ENCODE data around the gene UBQLNL.

UBQLNL gene

GRCh38 chr11:5508605-5509004, 7.9 kb downstream of the UBQLNL start:
- in situ Hi-C loops (cut with MboI; ENCODE audit: low sequenced_read_pairs): no loop called here

GRCh38 chr11:5507933-5508305, 8.6 kb downstream of the UBQLNL start:
- in situ Hi-C loops (cut with MboI; ENCODE audit: low sequenced_read_pairs): no loop called here

DNA sequence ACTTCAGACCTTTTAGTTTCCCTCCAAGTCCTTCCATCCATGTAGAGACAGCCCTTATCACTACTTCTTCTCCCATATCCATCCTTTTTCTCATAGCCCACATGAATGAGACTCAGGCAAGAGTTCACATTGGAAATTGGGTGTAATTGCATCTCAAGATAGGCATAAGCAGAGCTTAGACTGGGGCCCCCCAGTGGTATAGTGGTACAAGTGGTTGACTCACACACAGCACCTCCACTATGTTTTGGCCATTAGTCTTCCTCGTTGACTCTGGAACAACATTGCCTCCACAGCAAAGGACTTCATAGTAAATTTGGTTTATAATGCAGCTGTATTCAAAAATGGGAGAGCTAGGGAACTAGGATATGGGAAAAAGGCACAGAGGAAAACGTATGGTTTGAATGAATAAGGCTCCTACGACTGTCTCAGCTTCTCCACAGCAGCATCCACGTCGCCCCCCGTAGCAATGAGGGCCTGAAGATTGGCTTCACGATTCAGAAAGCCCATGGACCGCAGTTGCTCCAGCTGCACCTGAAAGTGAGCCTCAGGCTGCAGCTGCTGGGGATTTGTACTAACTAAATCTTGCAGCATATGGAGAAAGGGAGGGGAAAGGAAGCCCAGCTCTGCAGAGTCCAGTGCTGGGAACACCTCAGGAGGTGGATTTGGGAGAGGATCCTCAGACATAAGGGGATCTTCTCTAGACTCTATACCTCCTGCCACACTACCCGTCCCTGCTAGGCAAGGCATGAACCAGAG, 9.1 kb downstream of the UBQLNL start:
- in situ Hi-C loops (cut with MboI; ENCODE audit: low sequenced_read_pairs): no loop called here

GRCh38 chr11:5505363-5506048, 11.0 kb downstream of the UBQLNL start:
- in situ Hi-C loops (cut with MboI; ENCODE audit: low sequenced_read_pairs): no loop called here

DNA sequence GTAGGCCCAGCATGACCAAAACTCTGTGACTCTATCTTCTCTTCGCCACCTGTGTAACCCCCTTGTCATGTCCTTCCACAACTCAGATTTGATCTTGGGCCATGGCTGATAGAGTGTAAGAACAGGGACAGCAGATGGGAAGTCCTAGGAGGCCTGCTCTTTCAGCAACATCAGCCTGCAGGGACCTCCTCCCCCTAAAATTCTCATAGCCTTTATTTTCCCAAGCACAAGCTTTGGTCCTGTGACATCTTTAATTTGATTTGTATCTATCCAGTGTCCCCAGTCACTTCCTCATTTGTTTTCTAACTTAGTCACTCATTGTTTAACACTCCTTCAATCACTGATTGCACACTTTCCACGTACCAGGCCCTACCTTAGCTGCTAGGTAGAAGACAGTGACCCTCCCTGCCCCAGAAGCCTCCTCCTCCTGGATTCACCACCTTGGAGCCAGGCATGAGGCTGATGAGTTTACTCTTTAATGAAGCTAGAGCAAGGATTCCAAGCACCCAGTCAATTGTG, 12.0 kb downstream of the UBQLNL start:
- in situ Hi-C loops (cut with MboI; ENCODE audit: low sequenced_read_pairs): no loop called here

DNA sequence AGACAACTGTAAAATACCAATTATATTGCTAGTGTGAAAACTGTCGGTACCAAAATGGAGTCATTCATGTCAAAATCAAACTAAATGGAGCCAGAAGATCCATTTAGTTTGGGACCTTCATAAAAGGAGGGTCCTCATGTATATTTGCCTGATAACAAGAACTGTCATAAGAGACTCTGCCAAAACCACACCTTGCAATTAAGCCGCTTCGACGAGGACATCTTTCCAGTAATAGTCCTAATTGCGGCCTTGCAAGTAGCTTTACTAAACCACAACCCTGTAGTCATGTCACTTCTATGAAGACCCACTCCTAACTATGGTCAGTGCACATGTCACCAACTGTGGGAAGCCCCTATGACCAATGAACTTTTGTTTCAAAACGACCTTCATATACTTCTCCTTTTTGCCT, 16.1 kb downstream of the UBQLNL start:
- in situ Hi-C loops (cut with MboI; ENCODE audit: low sequenced_read_pairs): no loop called here

GRCh38 chr11:5499671-5500070, 16.8 kb downstream of the UBQLNL start:
- in situ Hi-C loops (cut with MboI; ENCODE audit: low sequenced_read_pairs): no loop called here

- in situ Hi-C loops (cut with MboI; ENCODE audit: low sequenced_read_pairs): no loop called here
These were observed 26.7 kb downstream of the UBQLNL start for GRCh38 chr11:5489576-5490357.

DNA sequence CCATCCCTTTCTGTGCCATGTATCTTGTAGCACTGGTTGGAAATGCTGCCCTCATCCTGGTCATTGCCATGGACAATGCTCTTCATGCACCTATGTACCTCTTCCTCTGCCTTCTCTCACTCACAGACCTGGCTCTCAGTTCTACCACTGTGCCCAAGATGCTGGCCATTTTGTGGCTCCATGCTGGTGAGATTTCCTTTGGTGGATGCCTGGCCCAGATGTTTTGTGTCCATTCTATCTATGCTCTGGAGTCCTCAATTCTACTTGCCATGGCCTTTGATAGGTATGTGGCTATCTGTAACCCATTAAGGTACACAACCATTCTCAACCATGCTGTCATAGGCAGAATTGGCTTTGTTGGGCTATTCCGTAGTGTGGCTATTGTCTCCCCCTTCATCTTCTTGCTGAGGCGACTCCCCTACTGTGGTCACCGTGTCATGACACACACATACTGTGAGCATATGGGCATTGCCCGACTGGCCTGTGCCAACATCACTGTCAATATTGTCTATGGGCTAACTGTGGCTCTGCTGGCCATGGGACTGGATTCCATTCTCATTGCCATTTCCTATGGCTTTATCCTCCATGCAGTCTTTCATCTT, 27.6 kb downstream of the UBQLNL start:
- in situ Hi-C loops (cut with MboI; ENCODE audit: low sequenced_read_pairs): no loop called here

DNA sequence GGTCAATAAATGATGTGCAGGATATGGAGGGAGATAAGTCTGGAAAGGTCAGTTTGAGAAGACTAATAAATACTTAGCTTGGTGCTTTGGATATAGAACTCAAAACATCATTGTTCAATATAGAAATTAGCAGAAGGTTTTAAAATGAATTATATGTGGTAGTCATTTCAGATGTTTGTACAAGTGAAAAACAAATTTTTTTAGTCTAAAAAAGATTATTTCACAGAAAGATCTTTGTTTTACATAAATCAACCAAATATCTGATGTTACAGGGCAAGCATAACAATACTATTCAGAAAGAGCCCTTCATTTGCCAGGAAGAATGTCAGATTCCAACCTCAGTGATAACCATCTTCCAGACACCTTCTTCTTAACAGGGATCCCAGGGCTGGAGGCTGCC, 28.1 kb downstream of the UBQLNL start, which contains the start of gene OR52D1:
TSS of gene OR52D1 (plus strand) at position 301 of the 400 bp plus-strand sequence. CDS start at position 323, 22 bp downstream.
- in situ Hi-C loops (cut with MboI; ENCODE audit: low sequenced_read_pairs): no loop called here

- in situ Hi-C loops (cut with MboI; ENCODE audit: low sequenced_read_pairs): no loop called here
These were observed 30.1 kb downstream of the UBQLNL start for GRCh38 chr11:5486421-5486820.

DNA sequence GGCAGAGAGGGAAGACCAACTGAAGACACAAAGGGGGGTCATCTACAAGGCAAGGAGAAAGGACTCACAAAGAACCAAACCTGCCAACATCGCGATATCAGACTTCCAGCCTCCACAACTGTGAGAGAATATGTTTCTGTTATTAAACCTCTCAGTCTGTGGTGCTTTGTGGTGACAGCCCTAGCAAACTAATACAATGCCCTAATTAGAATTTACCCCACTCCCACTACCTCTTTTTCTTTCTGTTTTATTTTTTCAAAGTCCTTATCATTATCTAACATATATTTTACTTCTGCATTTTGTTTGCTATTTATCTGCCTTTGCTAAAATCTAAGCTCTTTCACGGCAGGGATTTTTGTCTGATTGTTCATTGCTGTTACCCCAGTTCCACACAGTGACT, 30.5 kb downstream of the UBQLNL start:
- in situ Hi-C loops (cut with MboI; ENCODE audit: low sequenced_read_pairs): no loop called here

DNA sequence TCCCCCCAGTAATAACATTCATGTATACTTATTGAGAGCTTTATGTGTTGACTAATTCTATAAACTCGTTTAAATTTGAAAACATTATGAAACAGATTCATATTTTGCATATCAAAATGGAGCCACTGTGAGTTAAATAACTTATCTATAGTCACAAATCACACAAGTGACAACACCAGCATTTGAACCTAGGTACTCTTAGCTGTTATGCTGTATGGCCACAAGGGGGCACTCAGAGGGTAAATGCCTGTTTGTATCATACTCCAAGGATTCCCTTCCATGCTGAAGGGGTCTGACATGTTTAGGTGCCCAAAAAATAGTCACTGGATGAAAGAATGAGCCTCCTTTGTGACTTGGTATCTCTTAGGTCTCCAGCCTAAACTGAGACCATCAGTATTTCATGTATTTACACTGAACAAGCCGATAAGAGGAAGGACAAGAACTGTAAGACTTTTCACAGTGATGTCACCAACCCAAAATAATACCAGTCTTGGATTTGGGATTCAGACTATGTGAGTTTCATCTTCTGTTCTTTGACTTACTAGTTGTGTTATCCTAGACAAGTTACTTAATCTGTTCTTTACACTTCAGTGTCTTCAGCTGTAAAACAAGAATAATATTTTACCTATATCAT, 40.2 kb downstream of the UBQLNL start:
- in situ Hi-C loops (cut with MboI; ENCODE audit: low sequenced_read_pairs): no loop called here

- in situ Hi-C loops (cut with MboI; ENCODE audit: low sequenced_read_pairs): no loop called here
These were observed 42.6 kb downstream of the UBQLNL start for GRCh38 chr11:5473921-5474320.

DNA sequence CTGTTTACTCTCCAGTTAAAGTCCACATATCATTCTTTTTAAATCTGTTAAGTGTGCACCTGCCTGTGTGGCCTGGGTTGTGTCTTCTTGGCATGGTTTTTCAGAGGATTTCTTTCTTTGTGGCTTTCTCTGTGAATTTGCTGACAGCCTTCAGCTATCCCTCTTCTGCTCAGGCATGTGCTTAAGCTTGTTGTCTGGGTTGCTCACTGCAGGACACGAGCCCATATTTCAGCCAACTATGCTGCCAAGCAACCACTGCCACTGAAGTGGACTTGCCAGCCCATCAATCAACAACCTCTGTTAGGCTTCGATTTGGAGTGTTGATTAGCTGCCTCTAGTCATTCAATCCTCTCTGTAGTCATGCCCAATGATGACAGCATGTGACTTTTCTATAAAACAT, 49.0 kb downstream of the UBQLNL start:
- in situ Hi-C loops (cut with MboI; ENCODE audit: low sequenced_read_pairs): no loop called here
